ENCODE results near the gene SPAG6. TPM values are rescaled to one million over a fixed set of nuclear protein-coding genes. Genes with fewer than 3 reads are reported as not detected.

The SPAG6 gene
- total RNA-seq, 1 experiment from 2014 or later: 1.4 TPM

GRCh38 chr10:22321924-22322640 lies 23.2 kb upstream of the SPAG6 start:
- no peak for DNase-seq (ENCODE audit: low read depth)

- no peak for DNase-seq (ENCODE audit: low read depth)
Measured at GRCh38 chr10:22322641-22323160, 22.6 kb upstream of the SPAG6 start.

DNA sequence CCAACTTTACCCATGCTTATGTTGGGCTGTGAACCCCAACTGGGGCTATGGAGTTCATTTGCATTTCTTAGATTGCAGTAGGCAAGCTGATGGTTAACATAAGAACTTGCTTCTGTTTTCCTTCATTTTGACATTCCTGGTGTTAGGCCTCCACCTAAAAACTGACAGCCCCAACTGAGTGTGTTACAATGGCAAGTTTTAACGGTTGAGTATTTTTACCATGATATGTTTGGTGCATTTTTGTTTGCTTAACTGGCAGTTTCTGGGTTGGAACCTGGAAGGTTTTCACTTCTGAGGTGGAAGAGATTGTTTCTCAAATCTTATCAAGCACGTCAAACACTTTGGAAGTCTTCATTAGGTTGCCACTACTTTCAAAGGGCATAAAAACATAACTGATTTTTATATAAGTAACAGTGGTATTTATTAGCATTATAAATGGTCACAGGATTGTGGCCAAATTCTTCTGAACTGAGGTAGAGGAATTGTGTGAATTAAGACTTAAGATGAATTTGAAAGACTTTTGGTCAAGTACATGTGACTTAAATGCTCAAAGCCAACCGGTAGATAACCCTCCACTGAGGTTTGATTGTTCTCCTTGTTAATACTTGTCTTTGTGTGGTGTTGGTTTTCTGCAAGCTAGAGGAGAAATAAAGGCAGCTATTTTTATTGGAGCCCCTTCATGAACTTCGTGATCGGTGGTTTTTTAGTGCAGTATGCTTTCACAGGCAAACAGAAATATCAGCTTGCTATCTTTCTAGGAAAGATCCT lies 21.6 kb upstream of the SPAG6 start:
- no peak for DNase-seq (ENCODE audit: low read depth)

- no peak for DNase-seq (ENCODE audit: low read depth)
Measured at GRCh38 chr10:22324413-22324812, 20.9 kb upstream of the SPAG6 start.

GRCh38 chr10:22324893-22325271 lies 20.4 kb upstream of the SPAG6 start:
- no peak for DNase-seq (ENCODE audit: low read depth)

DNA sequence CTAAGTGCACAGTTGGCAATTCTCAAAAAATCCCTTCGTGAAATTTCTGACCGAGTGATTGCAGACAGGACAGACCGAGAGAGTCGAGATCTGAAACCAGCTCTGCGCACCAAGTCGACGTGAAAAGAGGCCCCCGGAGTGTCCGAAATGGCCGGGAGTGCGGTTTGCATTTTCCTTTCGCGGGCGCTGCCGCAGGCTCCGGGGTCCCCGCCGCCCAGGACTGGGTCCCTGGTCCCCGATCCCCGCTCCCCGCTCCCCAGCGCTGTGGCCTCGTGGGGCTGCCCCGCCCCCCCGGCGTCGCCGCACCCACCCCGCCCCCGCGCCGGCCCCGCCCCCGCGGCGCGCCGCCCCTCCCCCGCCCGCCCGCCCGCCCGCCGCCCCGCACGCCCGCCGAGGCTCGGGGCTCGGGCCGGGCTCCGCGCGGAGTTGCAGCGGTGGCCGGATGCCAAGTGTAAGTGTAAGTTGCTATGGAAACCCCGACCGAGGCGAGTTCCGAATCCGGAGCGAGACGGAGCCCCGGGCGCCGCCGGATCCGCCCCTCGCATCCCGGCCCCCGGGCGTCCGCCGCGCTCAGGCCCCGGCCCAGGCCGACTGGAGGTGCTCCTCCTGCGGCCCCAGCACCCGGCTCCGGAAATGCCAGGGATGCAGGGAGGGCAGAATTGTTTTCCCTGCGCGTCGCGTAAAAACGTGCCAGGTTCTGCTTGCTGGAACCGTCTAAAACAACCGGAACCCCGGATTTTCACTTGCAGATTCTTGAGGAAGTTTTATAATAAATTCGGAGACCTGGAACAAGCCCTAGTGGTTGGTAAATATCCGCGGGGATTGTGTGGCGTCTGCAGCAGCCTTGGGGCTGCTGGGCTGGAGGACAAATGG lies 19.8 kb upstream of the SPAG6 start:
- peak; percentile 57 for DNase-seq (ENCODE audit: low read depth)

GRCh38 chr10:22326145-22326702 lies 19.1 kb upstream of the SPAG6 start:
- no peak for DNase-seq (ENCODE audit: low read depth)

DNA sequence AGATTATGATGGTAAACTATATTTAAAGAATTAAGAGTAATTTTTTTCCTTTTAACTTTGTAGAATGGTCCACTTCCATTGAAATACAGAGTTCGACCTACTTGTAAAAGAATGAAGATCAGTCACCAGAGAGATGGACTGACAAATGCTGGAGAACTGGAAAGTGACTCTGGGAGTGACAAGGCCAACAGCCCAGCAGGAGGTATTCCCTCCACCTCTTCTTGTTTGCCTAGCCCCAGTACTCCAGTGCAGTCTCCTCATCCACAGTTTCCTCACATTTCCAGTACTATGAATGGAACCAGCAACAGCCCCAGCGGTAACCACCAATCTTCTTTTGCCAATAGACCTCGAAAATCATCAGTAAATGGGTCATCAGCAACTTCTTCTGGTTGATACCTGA lies 16.1 kb upstream of the SPAG6 start:
- no peak for DNase-seq (ENCODE audit: low read depth)

DNA sequence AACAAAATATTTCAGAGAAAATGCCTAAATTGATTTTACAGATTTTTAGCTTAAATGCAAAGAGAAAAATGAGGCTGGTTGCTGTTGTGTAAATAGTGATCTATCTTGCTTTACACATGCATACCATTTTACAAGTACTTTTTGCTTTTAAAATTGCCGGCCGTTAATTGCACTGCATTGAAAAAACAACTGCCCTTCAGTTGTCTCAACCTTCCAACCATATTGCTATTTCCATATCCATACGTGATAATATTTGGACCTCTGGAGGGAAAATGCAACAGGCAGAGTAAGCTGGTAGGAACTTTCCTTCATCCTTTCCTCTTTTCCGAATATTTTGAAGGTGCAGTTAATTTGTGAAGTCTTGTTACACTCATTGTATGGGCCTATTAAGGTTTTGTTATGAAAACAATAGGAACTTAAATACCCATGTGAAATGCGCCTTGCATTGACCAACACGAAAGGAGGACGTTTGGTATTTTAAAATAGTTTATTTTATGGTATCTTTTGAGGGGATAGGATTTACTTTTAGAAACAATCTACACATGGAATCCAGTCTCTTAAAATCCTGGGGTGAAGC lies 13.1 kb upstream of the SPAG6 start:
- no peak for DNase-seq (ENCODE audit: low read depth)

GRCh38 chr10:22333167-22333974 lies 11.9 kb upstream of the SPAG6 start:
- no peak for DNase-seq (ENCODE audit: low read depth)

GRCh38 chr10:22333975-22334282 lies 11.4 kb upstream of the SPAG6 start:
- DNase-seq (ENCODE audit: low read depth): no peak

DNA sequence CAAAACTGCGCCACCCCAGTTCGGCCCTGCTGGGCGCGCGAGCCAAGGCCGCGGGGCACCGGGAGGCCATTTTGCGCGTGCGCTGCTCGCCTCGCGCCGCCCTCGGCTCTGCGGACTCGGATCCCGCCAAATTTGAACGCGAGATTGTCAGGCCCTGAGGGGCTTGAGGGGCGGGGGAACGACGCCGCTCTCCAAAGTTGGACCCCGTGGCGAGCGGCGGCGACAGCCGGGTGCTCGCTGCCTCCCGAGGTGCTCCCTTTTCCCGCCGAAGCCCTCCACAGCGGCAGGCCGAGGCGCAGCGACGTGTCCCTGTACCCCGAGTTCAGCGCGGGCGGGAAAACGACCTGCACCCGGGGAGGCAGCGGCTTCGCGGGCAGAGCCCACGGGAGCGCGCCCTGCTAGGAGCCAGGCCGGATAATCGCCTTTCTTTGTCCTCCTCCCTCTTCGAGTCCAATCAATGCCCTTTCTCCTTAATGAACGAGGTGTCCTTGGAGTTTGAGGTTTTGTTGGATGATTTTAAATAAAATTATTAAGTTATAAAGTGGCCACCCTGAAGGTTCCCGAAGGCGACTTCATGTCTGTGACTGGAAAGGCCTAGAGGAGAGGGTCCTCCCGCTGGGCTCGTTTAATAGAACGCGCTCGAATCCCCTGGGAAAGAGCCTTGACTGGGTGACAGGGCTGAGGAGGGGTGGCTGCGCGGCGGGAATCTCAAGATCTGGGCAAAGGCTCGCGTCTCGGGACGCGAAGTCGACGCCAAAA lies 10.7 kb upstream of the SPAG6 start:
- DNase-seq (ENCODE audit: low read depth): no peak

DNA sequence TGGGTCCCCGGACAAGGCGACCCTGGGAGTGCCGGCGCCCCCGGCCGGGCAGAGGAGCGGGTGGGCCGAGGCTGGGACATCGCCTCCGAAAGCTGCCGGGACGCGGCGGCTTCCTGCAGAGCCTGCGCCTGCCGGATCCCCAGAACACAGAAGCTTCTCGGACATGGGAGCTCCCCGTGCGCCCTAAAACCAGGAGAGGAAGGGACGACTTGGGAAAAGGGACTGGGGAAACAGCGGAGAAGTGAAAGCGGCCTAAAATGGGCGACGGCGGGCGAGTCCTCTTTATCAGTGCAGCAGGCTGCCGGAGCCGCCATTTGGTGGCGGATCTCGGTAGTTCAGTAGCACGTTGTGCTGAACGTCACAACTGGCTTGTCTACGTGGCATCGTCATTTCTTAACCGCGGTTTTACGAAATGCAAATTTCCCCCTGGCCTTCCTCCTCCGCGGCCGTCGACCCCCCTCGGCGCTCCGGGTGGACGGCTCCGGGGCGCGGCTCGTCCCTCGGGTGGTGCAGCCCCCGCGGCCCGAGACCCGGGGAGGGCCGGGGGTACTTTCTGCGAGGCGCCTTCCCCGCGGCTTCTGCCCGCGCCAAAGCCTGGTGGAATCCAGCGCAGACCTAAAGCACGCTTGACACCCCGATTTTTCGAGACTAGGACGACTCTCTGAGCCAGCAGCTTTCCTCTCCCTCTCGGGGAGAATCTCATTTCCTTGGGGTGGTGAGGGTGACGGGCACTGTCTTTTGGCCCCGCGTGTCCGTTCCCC lies 9.9 kb upstream of the SPAG6 start:
- no peak for DNase-seq (ENCODE audit: low read depth)

GRCh38 chr10:22338185-22338900 lies 7.0 kb upstream of the SPAG6 start:
- DNase-seq (ENCODE audit: low read depth): no peak

DNA sequence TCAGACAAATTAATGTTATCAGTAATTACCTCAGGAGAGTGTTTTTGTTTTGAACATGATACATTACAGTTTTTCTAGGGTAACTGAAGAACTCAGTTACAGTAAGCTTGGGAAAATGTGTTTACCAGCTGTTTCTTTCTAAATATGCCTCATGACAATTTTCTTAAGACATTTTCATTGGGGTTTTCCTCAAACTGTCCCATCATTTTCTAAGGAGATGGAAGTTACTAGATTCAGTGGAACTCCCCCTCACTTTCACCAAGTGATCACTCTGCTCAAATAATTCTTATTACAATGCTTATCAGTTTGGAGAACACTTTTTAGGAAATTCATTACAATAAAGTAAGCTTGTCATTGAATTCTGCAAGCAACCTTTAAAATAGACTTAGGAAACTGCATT lies 6.4 kb upstream of the SPAG6 start:
- DNase-seq (ENCODE audit: low read depth): no peak

DNA sequence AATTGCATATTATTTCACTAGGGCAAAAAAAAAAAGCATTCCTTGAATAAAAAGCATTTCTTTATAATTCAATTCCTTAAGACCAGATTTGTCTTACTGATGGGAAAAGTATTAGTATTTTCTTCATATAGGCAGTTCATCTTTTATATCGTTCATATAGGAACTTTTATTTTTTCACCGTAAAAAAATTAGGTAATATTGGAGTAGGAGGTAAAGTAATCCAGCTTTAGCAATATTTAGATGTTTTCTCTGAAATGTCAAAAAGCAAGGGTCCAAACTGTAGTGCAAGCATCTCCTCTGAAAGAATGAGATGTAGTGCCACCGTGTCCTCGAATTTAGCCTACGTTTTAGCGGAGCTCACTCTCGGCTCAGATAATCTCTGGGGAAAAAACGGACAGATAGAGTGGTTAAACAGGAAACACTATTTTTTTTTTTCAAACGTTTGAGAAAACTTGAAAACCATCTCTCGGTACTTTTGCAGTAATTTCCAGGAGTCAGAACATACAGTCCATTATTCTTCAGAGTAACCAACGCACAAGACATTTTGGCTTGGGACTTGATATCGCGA lies 5.5 kb upstream of the SPAG6 start:
- DNase-seq (ENCODE audit: low read depth): no peak

DNA sequence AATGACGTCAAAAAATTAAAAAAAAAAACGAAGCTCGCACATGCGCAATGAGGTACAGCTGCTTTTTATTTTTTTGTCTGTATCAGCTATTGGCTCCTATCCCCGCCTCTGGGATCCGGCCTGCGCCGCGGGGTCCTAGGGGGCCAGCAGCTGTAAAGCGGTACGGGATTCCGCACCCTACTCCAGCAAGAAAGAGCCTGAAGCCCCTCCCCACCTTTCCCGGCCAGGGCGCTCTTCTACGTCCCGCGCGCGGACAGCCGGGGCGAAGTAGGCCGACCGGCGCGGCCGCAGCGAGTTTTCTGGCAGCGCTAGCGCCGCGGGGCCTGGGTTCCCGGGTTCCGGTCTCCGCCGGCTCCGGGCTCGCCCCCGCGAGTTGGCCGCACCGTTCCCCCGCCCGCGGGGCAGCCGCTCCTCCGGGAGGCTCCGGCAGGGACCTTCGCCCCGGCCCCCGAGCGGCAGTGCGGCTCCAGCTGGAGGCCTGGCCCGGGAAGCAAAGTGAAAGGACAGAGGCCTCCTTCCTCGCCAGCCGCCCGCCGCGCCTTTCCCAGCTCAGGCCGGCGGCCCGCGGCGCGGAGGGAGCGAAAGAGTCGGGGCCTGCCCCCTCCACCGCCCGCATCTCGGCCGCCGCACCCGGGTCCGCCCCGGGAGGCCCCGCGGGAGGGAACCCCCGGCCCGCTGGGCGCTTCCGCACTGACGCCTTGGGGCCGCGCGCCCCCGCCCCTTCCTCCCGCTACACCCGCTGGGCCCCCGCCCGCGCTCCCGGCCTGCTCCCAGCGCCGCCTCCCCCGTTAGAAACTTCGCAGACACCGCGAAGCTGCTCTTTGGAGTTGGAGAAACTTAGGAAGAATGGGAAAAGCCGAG lies 4.7 kb upstream of the SPAG6 start:
- DNase-seq (ENCODE audit: low read depth): peak; percentile 59
